HG02840 (cell line): ENCODE results near the gene CXXC5.
"Not testable (repeated sequence)": the region's sequence is repeated elsewhere in the genome, so short reads cannot be mapped to it uniquely, and the experiment has no call there.

Source experiments
- ATAC-seq: cut with Tn5 transposase; IDR thresholded peaks from one replicate; pipeline ENCODE4 v1.9.1; 2021; ENCODE audit warnings: mild to moderate bottlenecking, moderate library complexity, moderate number of reproducible peaks; ENCODE audit not compliant: unreplicated experiment, low FRiP score

The CXXC5 gene

GRCh38 chr5:139648205-139649081, at the start of gene CXXC5:
CXXC5 (plus strand) TSS chr5:139648349; CDS start chr5:139680524, 32,175 bp downstream.
- no peak for ATAC-seq

- ATAC-seq: not testable (repeated sequence)
Observed at GRCh38 chr5:139598601-139598965, 49.6 kb upstream of the CXXC5 start.

- ATAC-seq: no peak
Observed at GRCh38 chr5:139600336-139600949, 47.7 kb upstream of the CXXC5 start.

- no peak for ATAC-seq
Observed at GRCh38 chr5:139601429-139601828, 46.7 kb upstream of the CXXC5 start.

- not testable (repeated sequence) for ATAC-seq
Observed at GRCh38 chr5:139601948-139602347, 46.2 kb upstream of the CXXC5 start.

- no peak for ATAC-seq
Observed at GRCh38 chr5:139605887-139606286, 42.3 kb upstream of the CXXC5 start.

- no peak for ATAC-seq
Observed at GRCh38 chr5:139611703-139612584, 36.2 kb upstream of the CXXC5 start.

GRCh38 chr5:139619861-139620260, 28.3 kb upstream of the CXXC5 start:
- no peak for ATAC-seq

- ATAC-seq: not testable (repeated sequence)
Observed at GRCh38 chr5:139625398-139625797, 22.8 kb upstream of the CXXC5 start.

GRCh38 chr5:139630855-139631254, 17.3 kb upstream of the CXXC5 start:
- no peak for ATAC-seq

- no peak for ATAC-seq
Observed at GRCh38 chr5:139631520-139632165, 16.5 kb upstream of the CXXC5 start.

GRCh38 chr5:139633295-139634027, 14.7 kb upstream of the CXXC5 start:
- no peak for ATAC-seq

GRCh38 chr5:139634028-139634325, 14.2 kb upstream of the CXXC5 start:
- no peak for ATAC-seq

GRCh38 chr5:139634541-139634940, 13.6 kb upstream of the CXXC5 start:
- ATAC-seq: no peak

- no peak for ATAC-seq
Observed at GRCh38 chr5:139635191-139635590, 13.0 kb upstream of the CXXC5 start.

- no peak for ATAC-seq
Observed at GRCh38 chr5:139635606-139636206, 12.4 kb upstream of the CXXC5 start.

GRCh38 chr5:139636207-139636792, 11.8 kb upstream of the CXXC5 start:
- ATAC-seq: peak; percentile 66

- ATAC-seq: peak; percentile 28
Observed at GRCh38 chr5:139636975-139637408, 11.2 kb upstream of the CXXC5 start.

GRCh38 chr5:139637438-139638089, 10.6 kb upstream of the CXXC5 start:
- peak; percentile 29 for ATAC-seq
